Osteocyte (in vitro differentiated cells): ENCODE data around the gene ZBTB17. TPM values are rescaled to one million over a fixed set of nuclear protein-coding genes. Genes with fewer than 3 reads are reported as not detected.
A peak's percentile ranks its signal among the peaks of the same experiment; 100 is the strongest.

Source experiments
- DNase-seq: peaks from one replicate; pipeline ENCODE4 v3.0.0; 2021; ENCODE audit warnings: mixed read lengths; ENCODE audit not compliant: unreplicated experiment; ENCODE audit errors: extremely low spot score
- H3K27ac Mint-ChIP-seq: one replicate; pipeline ENCODE4 v1.8.0; 2021; ENCODE audit warnings: mild to moderate bottlenecking, mixed read lengths; ENCODE audit not compliant: unreplicated experiment
- H3K27me3 Mint-ChIP-seq: one replicate; pipeline ENCODE4 v1.8.0; 2021; ENCODE audit warnings: mixed read lengths; ENCODE audit not compliant: unreplicated experiment
- H3K36me3 Mint-ChIP-seq: one replicate; pipeline ENCODE4 v1.8.0; 2021; ENCODE audit warnings: mixed read lengths; ENCODE audit not compliant: unreplicated experiment
- H3K4me1 Mint-ChIP-seq: one replicate; pipeline ENCODE4 v1.8.0; 2021; ENCODE audit warnings: mixed read lengths; ENCODE audit not compliant: unreplicated experiment
- H3K4me3 Mint-ChIP-seq: one replicate; pipeline ENCODE4 v1.8.0; 2021; ENCODE audit warnings: mild to moderate bottlenecking, moderate library complexity, mixed read lengths; ENCODE audit not compliant: unreplicated experiment
- H3K9me3 Mint-ChIP-seq: one replicate; pipeline ENCODE4 v1.8.0; 2021; ENCODE audit warnings: mixed read lengths; ENCODE audit not compliant: unreplicated experiment
- CTCF ChIP-seq: fragments of 200-600 bp; sonication (generic); IDR thresholded peaks from 2 replicates; pipeline ENCODE4 v1.5.0; 2021; ENCODE audit warnings: antibody characterized with exemption, mild to moderate bottlenecking, moderate library complexity
- total RNA-seq: library from RNA; stranded (reverse); gene quantifications from 2 replicates; pipeline ENCODE4 v1.2.1, GENCODE V29; 2021

ZBTB17 gene
- total RNA-seq, 1 donor from 2014 or later, result 37.2 TPM

- Mint-ChIP-seq H3K4me1 (peaks cover 40% of the 10 kb centered on the region), H3K27ac (peak overlapping the region; percentile 95), H3K36me3 (peaks cover 35% of the 10 kb centered on the region), H3K9me3 (no peaks in the 10 kb centered on the region), H3K27me3 (no peaks in the 10 kb centered on the region), H3K4me3 (peak overlapping the region; percentile 30)
- TF ChIP-seq CTCF, result no peak
- DNase-seq, result peak; percentile 80
Measured at GRCh38 chr1:15939181-15940109, 36.5 kb downstream of the ZBTB17 start.

GRCh38 chr1:15938628-15939161, 37.2 kb downstream of the ZBTB17 start:
- peaks cover 40% of the 10 kb centered on the region for H3K36me3 Mint-ChIP-seq
- DNase-seq, result peak; percentile 78
- H3K4me1 Mint-ChIP-seq, result peaks cover 40% of the 10 kb centered on the region
- H3K9me3 Mint-ChIP-seq, result no peaks in the 10 kb centered on the region
- H3K27ac Mint-ChIP-seq, result peak overlapping the region; percentile 95
- no peak overlapping the region for H3K4me3 Mint-ChIP-seq
- no peaks in the 10 kb centered on the region for H3K27me3 Mint-ChIP-seq
- TF ChIP-seq CTCF, result no peak

GRCh38 chr1:15937706-15938168, 38.2 kb downstream of the ZBTB17 start:
- peak; percentile 44 for TF ChIP-seq CTCF
- Mint-ChIP-seq H3K4me3 (no peak overlapping the region), H3K27ac (peak overlapping the region; percentile 95), H3K4me1 (peaks cover 40% of the 10 kb centered on the region), H3K36me3 (peaks cover 49% of the 10 kb centered on the region), H3K9me3 (no peaks in the 10 kb centered on the region), H3K27me3 (no peaks in the 10 kb centered on the region)
- no peak for DNase-seq

GRCh38 chr1:15937146-15937545, 38.8 kb downstream of the ZBTB17 start:
- Mint-ChIP-seq H3K4me3 (no peak overlapping the region), H3K36me3 (peaks cover 55% of the 10 kb centered on the region)

More at GRCh38 chr1:15937146-15937545, 38.8 kb downstream of the ZBTB17 start:
- H3K27ac Mint-ChIP-seq, result peak overlapping the region; percentile 95
- TF ChIP-seq CTCF, result no peak
- H3K4me1 Mint-ChIP-seq, result peaks cover 40% of the 10 kb centered on the region
- H3K27me3 Mint-ChIP-seq, result no peaks in the 10 kb centered on the region
- H3K9me3 Mint-ChIP-seq, result no peaks in the 10 kb centered on the region
- DNase-seq, result no peak
